Measurements from ENCODE around the gene NTF3.

The NTF3 gene

DNA sequence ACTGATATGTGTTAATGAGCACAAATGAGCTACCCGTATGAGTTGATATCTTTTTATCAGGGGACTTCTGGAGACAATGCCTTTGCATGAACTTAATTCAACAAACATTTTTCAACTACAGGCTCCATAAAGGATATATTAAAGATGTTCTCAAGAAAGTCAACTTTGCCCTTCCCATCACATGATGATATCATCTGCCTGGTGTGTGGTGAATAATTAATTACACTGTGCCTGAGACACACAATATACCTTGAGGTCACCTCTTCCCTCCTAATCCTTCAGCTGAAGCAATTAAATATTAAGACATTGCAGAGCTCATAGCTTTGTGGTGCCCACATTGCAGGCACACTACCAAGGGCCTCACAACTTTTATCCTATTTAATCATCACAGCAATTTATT lies 22.3 kb upstream of the NTF3 start:
- in situ Hi-C loops (cut with MboI; ENCODE audit: low sequenced_read_pairs), result no loop called here
- DNase-seq (ENCODE audit: low spot score in 2 of 2), result no peak
- H3K9me3 ChIP-seq, result no peaks in the 10 kb centered on the region
- H3K4me1 ChIP-seq, result no peaks in the 10 kb centered on the region
- no peaks in the 10 kb centered on the region for H3K27me3 ChIP-seq (ENCODE audit: low read depth)
- H3K4me3 ChIP-seq, result no peak overlapping the region
- no peaks in the 10 kb centered on the region for H3K36me3 ChIP-seq (replicated peaks)

- H3K9me3 ChIP-seq, result no peaks in the 10 kb centered on the region
- no peaks in the 10 kb centered on the region for H3K27me3 ChIP-seq (ENCODE audit: low read depth)
- in situ Hi-C loops (cut with MboI; ENCODE audit: low sequenced_read_pairs), result no loop called here
- no peaks in the 10 kb centered on the region for H3K36me3 ChIP-seq (replicated peaks)
- no peak overlapping the region for H3K4me3 ChIP-seq
- no peaks in the 10 kb centered on the region for H3K4me1 ChIP-seq
- no peak for DNase-seq (ENCODE audit: low spot score in 2 of 2)
These were observed 15.3 kb upstream of the NTF3 start for GRCh38 chr12:5416571-5416970.

DNA sequence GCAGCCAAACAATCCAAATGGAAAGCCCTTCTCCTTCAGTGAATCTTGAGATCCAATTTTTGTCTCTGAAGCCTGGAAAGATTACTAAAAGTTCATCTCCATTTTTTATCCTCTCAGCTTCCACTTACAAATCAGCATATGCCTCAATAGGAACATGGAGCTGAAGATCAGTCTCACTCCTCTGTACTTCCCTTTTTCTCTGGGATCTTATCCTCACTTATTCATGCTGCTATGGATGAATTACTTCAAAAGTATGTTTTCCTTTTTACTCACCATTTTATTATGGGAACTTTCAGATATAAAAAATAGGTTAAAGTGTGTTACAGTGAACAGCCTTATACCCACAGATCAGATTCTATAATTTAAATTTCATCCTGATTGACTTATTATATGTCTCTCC lies 14.4 kb upstream of the NTF3 start:
- DNase-seq (ENCODE audit: low spot score in 2 of 2), result no peak
- no peaks in the 10 kb centered on the region for H3K9me3 ChIP-seq
- no peak overlapping the region for H3K4me3 ChIP-seq
- no peaks in the 10 kb centered on the region for H3K4me1 ChIP-seq
- in situ Hi-C loops (cut with MboI; ENCODE audit: low sequenced_read_pairs), result no loop called here
- no peaks in the 10 kb centered on the region for H3K27me3 ChIP-seq (ENCODE audit: low read depth)
- H3K36me3 ChIP-seq (replicated peaks), result no peaks in the 10 kb centered on the region

DNA sequence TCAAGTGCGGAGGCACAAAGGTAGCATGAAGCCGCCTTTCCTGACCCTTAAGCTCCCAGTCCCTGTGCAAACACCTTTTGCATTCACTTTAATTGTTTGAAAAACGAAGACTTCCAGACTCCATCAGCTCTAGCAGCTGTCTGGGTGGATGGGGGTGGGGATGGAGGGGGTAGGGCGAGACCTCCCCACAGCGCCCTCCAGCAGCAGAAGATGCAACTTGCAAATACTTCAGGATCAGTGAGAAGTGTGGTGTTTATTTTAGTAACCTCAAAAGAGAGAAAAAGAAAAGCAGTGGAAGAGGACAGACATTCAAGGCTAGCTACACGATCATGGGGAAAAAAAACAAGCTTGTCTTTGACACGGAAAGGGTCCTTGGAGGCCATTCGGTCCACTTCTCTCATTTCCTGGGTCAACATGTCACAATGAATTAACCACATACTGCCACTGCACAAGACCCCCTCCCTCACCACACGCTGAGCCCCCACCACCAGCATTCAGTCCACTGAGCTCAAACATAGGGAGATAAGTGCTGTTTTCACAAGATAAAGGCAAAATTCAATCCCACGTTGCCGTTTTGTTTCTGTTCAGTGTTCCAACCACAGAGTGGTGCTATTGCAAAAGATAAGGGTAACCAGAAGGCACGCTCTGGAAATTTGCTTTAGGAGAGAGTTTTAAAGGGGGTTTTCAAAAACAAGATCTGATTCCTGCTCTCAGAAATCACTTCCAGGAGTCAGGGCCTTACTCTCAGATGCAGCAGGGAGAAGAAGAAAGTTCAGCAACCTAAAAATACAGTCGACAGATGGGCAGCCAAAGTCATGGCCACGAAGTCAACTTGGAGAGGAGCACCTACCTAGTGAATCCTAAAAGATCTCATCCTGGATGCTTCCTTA lies 3.3 kb upstream of the NTF3 start:
- in situ Hi-C loops (cut with MboI; ENCODE audit: low sequenced_read_pairs), result no loop called here
- Histone ChIP-seq H3K9me3 (no peaks in the 10 kb centered on the region), H3K36me3 (replicated peaks) (no peaks in the 10 kb centered on the region), H3K4me3 (no peak overlapping the region), H3K27me3 (ENCODE audit: low read depth) (peaks cover 4% of the 10 kb centered on the region; the same call in 1 of the 2 replicates), H3K4me1 (no peaks in the 10 kb centered on the region)
- DNase-seq (ENCODE audit: low spot score in 2 of 2), result no peak

DNA sequence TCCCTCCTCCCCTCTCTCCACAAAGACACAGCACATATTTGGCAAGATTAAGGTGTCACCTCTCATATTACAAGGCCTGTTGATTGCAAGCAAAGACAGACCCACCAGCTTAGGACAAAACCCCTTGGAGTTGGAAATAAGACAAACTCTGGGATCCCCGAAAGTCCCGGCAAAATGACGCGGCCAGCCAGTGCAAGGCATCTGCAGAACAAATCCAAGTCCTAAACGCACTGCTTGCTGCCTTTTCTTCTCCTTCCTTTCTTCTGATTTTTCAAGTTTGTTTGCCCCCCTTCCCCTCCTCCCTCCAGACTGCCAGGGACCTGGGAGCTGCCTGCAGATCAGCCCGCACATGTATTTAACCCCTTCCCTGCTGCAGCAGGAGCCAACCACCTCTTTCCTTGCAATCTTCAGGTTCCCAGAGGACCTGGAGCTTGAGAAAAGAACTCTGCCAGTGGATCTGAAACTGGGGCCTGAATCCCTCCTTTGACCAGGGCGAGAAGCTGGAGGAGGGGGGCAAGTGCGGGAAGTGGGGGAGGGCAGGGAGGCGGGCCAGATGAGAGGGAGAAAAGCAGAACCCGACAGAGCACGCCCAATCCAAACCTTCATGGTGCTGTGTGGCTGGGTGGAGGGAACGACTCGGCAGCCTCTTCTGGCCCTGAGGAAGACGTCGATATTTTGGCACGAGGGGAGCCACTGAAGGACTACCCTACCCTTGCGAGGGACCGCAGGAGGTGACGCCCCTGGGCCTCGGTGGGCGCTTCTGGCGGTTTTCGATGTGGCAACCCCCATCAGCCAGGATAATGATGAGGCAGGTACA lies 2.0 kb upstream of the NTF3 start:
- Histone ChIP-seq H3K9me3 (no peaks in the 10 kb centered on the region), H3K4me3 (no peak overlapping the region), H3K36me3 (replicated peaks) (no peaks in the 10 kb centered on the region), H3K27me3 (ENCODE audit: low read depth) (peaks cover 4% of the 10 kb centered on the region; the same call in 1 of the 2 replicates), H3K4me1 (no peaks in the 10 kb centered on the region)
- DNase-seq (ENCODE audit: low spot score in 2 of 2), result no peak
- in situ Hi-C loops (cut with MboI; ENCODE audit: low sequenced_read_pairs), result no loop called here

GRCh38 chr12:5430641-5431603 lies 986 bp upstream of the NTF3 start:
- no peak for DNase-seq (ENCODE audit: low spot score in 2 of 2)
- Histone ChIP-seq H3K27me3 (ENCODE audit: low read depth) (peaks cover 4% of the 10 kb centered on the region; the same call in 1 of the 2 replicates), H3K9me3 (no peaks in the 10 kb centered on the region), H3K4me1 (no peaks in the 10 kb centered on the region), H3K4me3 (no peak overlapping the region), H3K36me3 (replicated peaks) (no peaks in the 10 kb centered on the region)
- in situ Hi-C loops (cut with MboI; ENCODE audit: low sequenced_read_pairs), result no loop called here

GRCh38 chr12:5433081-5433844 lies 1.4 kb downstream of the NTF3 start:
- peaks cover 4% of the 10 kb centered on the region; the same call in 1 of the 2 replicates for H3K27me3 ChIP-seq (ENCODE audit: low read depth)
- no peaks in the 10 kb centered on the region for H3K36me3 ChIP-seq (replicated peaks)
- no peaks in the 10 kb centered on the region for H3K4me1 ChIP-seq
- H3K4me3 ChIP-seq, result no peak overlapping the region
- H3K9me3 ChIP-seq, result no peaks in the 10 kb centered on the region
- in situ Hi-C loops (cut with MboI; ENCODE audit: low sequenced_read_pairs), result no loop called here
- DNase-seq (ENCODE audit: low spot score in 2 of 2), result no peak

- H3K9me3 ChIP-seq, result no peaks in the 10 kb centered on the region
- no peak for DNase-seq (ENCODE audit: low spot score in 2 of 2)
- no peaks in the 10 kb centered on the region for H3K4me1 ChIP-seq
- peaks cover 4% of the 10 kb centered on the region; the same call in 1 of the 2 replicates for H3K27me3 ChIP-seq (ENCODE audit: low read depth)
- H3K36me3 ChIP-seq (replicated peaks), result no peaks in the 10 kb centered on the region
- in situ Hi-C loops (cut with MboI; ENCODE audit: low sequenced_read_pairs), result no loop called here
- no peak overlapping the region for H3K4me3 ChIP-seq
These were observed 2.1 kb downstream of the NTF3 start for GRCh38 chr12:5433845-5434646.

DNA sequence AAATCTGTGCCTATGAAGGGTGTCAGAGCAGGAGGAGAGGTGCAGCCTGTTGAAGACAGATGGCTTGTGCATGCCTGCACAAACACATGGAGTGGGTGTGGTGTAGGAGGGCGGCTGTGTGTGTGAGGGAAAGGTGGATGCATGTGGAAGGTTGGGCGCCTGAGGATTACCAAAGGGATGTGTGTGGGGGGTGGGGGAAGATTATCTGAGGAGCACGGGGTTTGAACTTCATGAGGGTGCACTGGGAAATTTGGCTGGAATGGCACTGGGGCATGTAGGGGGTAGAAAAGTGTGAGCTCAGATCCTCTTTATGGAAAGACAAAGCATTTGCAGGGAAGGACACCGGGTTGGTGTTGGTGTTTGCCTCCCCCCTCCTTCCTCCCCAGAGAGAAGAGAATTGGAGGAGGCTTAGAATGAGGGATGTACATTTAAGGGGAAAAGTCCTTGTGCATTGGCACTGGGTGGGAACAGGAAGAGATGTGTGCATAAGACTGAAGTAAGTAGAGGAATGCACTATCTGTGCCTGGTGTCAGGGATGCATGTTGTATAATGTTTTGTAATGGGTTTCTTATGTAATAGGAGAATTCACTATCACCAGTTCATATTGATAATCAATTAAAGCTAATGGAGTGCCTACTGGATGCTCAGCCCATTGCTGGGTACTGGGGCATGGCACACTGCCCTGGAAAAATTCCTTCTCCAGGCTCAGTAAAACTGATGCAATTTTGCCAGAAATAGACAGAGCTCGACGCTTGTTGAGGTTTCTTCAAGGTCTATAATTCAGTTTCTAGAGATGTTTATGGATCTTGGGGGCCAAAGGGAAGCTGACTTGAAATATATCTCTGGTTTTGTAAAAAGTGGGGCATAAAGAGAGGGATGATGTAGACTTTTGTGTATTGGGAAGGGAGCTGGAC lies 3.0 kb downstream of the NTF3 start:
- H3K4me3 ChIP-seq, result no peak overlapping the region
- H3K36me3 ChIP-seq (replicated peaks), result no peaks in the 10 kb centered on the region
- DNase-seq (ENCODE audit: low spot score in 2 of 2), result no peak
- in situ Hi-C loops (cut with MboI; ENCODE audit: low sequenced_read_pairs), result no loop called here
- peaks cover 4% of the 10 kb centered on the region; the same call in 1 of the 2 replicates for H3K27me3 ChIP-seq (ENCODE audit: low read depth)
- H3K4me1 ChIP-seq, result no peaks in the 10 kb centered on the region
- no peaks in the 10 kb centered on the region for H3K9me3 ChIP-seq

- Histone ChIP-seq H3K4me3 (no peak overlapping the region), H3K9me3 (no peaks in the 10 kb centered on the region), H3K36me3 (replicated peaks) (no peaks in the 10 kb centered on the region), H3K4me1 (no peaks in the 10 kb centered on the region), H3K27me3 (ENCODE audit: low read depth) (0 out of 2 replicates have a peak, but pooled peaks cover 2% of the 10 kb centered on the region)
- in situ Hi-C loops (cut with MboI; ENCODE audit: low sequenced_read_pairs), result no loop called here
- no peak for DNase-seq (ENCODE audit: low spot score in 2 of 2)
These were observed 5.3 kb downstream of the NTF3 start for GRCh38 chr12:5437182-5437583.

GRCh38 chr12:5437589-5437988 lies 5.7 kb downstream of the NTF3 start:
- in situ Hi-C loops (cut with MboI; ENCODE audit: low sequenced_read_pairs), result no loop called here
- Histone ChIP-seq H3K4me3 (no peak overlapping the region), H3K4me1 (no peaks in the 10 kb centered on the region), H3K27me3 (ENCODE audit: low read depth) (0 out of 2 replicates have a peak, but pooled peaks cover 2% of the 10 kb centered on the region), H3K9me3 (no peaks in the 10 kb centered on the region), H3K36me3 (replicated peaks) (no peaks in the 10 kb centered on the region)
- no peak for DNase-seq (ENCODE audit: low spot score in 2 of 2)

Measured in HAP-1 (cell line).